ENCODE measurements around the gene SARNP.

GRCh38 chr12:55818886-55819285, 1.4 kb upstream of the SARNP start:
- TF ChIP-seq, protein P1, sequence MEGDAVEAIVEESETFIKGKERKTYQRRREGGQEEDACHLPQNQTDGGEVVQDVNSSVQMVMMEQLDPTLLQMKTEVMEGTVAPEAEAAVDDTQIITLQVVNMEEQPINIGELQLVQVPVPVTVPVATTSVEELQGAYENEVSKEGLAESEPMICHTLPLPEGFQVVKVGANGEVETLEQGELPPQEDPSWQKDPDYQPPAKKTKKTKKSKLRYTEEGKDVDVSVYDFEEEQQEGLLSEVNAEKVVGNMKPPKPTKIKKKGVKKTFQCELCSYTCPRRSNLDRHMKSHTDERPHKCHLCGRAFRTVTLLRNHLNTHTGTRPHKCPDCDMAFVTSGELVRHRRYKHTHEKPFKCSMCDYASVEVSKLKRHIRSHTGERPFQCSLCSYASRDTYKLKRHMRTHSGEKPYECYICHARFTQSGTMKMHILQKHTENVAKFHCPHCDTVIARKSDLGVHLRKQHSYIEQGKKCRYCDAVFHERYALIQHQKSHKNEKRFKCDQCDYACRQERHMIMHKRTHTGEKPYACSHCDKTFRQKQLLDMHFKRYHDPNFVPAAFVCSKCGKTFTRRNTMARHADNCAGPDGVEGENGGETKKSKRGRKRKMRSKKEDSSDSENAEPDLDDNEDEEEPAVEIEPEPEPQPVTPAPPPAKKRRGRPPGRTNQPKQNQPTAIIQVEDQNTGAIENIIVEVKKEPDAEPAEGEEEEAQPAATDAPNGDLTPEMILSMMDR (IDR thresholded peaks at IDR 0.05 in 4 of 5, conservative IDR thresholded peaks at IDR 0.05 in 1 of 5): no peak
- no peak for TF ChIP-seq POLR2A (IDR thresholded peaks at IDR 0.05)

All from gastrocnemius medialis (tissue), 4 donors.